ENCODE data around the gene KCNN3.

The KCNN3 gene

DNA sequence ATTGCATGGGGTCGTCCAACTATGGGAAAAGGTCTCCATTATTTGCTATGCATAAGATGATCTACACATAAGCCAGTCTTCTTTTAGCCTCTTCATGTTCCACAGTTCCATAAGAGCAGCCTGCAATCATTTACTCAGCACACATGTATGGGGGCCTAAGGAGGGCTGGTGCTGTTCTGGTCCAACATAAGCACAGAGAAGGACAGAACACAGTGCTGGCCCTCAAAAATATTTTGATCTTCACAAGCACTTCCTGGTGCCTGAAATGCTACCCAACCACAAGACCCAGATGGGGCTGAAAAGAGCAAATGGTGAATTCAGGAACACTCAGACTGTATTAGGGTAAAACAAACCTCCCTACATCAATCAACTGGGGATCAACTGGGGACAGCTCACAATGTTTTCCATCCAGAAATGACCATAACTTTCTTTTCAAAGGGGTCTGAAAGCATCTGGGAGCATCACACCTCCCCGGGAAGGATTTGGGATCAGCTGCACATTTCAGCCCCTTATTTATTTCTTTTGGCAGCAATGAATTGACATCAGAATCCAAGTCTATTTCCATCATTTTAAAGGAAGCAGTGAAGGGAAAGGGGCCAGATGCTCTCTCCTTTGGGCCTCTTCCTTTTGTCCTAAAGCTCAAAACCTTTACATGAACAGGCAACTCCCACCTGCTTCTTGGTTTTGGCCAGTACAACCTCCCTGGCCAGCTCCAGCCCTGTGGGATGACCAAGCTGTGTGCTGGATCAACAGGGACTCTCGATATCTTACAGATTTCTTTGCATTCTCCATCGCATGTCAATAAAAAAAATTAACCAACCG, 45.7 kb downstream of the KCNN3 start:
- Histone ChIP-seq H3K4me3 (ENCODE audit: low read length in 2 of 2) (no peak overlapping the region), H3K27me3 (ENCODE audit: control insufficient read depth in 1 of 2, insufficient read depth in 2 of 2, low read length in 2 of 2) (no peaks in the 10 kb centered on the region), H3K4me1 (ENCODE audit: control insufficient read depth, insufficient read depth, low read length) (peaks cover 13% of the 10 kb centered on the region), H3K9me3 (ENCODE audit: control insufficient read depth in 2 of 2, low read length in 2 of 2) (no peaks in the 10 kb centered on the region), H3K36me3 (ENCODE audit: control insufficient read depth in 2 of 2, insufficient read depth in 2 of 2, low read length in 2 of 2) (no peaks in the 10 kb centered on the region), H3K27ac (ENCODE audit: low read length) (no peak overlapping the region), H3K9ac (ENCODE audit: low read length in 2 of 2) (no peak overlapping the region)

- H3K9ac ChIP-seq (ENCODE audit: low read length in 2 of 2) = no peak overlapping the region
- H3K27ac ChIP-seq (ENCODE audit: low read length) = no peak overlapping the region
- peaks cover 0 to 2% of the 10 kb centered on the region in 2 donors for H3K36me3 ChIP-seq (ENCODE audit: control insufficient read depth in 2 of 2, insufficient read depth in 2 of 2, low read length in 2 of 2)
- H3K4me1 ChIP-seq (ENCODE audit: control insufficient read depth, insufficient read depth, low read length) = peaks cover 13% of the 10 kb centered on the region
- H3K4me3 ChIP-seq (ENCODE audit: low read length in 2 of 2) = no peak overlapping the region
- no peaks in the 10 kb centered on the region for H3K27me3 ChIP-seq (ENCODE audit: control insufficient read depth in 1 of 2, insufficient read depth in 2 of 2, low read length in 2 of 2)
- no peaks in the 10 kb centered on the region for H3K9me3 ChIP-seq (ENCODE audit: control insufficient read depth in 2 of 2, low read length in 2 of 2)
These were observed 47.4 kb downstream of the KCNN3 start for GRCh38 chr1:154822717-154823116.

DNA sequence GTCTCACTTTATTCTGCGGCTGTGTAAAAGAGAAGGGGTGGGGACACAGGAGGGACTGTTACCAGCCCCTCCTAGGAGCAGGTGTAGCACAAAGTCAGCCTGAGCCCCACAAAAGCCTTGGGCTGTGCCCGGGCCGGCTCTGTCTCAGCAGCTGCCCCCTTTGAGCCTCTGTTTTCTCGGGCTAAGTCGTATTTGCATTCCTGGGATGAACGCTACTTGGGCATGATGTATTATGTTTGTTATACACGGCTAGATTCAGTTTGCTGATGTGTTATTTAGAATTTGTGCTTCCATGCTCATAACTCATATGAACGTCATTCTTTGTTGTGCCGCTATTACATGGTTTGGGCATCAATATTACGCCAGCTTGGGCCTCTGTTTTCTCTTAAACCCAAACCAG, 47.8 kb downstream of the KCNN3 start:
- peaks cover 13% of the 10 kb centered on the region for H3K4me1 ChIP-seq (ENCODE audit: control insufficient read depth, insufficient read depth, low read length)
- H3K4me3 ChIP-seq (ENCODE audit: low read length in 2 of 2) = no peak overlapping the region
- H3K36me3 ChIP-seq (ENCODE audit: control insufficient read depth in 2 of 2, insufficient read depth in 2 of 2, low read length in 2 of 2) = peaks cover 0 to 2% of the 10 kb centered on the region in 2 donors
- no peaks in the 10 kb centered on the region for H3K27me3 ChIP-seq (ENCODE audit: control insufficient read depth in 1 of 2, insufficient read depth in 2 of 2, low read length in 2 of 2)
- H3K27ac ChIP-seq (ENCODE audit: low read length) = no peak overlapping the region
- H3K9me3 ChIP-seq (ENCODE audit: control insufficient read depth in 2 of 2, low read length in 2 of 2) = no peaks in the 10 kb centered on the region
- H3K9ac ChIP-seq (ENCODE audit: low read length in 2 of 2) = no peak overlapping the region

GRCh38 chr1:154821083-154821482, 49.0 kb downstream of the KCNN3 start:
- H3K27me3 ChIP-seq (ENCODE audit: control insufficient read depth in 1 of 2, insufficient read depth in 2 of 2, low read length in 2 of 2) = no peaks in the 10 kb centered on the region

DNA sequence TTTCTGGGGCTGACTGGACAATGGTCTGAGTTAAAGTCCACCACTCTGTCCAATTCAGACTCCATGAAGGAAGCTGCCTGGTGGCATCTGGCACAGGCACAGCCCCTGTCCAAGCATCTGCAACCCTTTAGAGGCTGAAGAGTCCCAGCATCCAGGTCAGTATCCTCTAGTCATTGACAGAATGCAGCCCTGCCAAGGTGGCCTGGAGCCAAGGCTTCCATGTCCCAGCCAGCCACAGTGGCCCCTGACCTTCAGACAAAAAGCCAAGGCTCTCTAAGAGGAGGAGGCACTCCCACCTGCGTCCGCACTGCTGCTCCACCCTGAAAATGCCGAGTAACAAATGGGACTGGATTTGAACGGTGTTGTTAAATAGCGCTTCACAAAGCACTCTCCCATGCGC, 49.4 kb downstream of the KCNN3 start:
- H3K4me1 ChIP-seq (ENCODE audit: control insufficient read depth, insufficient read depth, low read length) = peaks cover 13% of the 10 kb centered on the region

More at GRCh38 chr1:154821083-154821482, 49.0 kb downstream of the KCNN3 start:
- Histone ChIP-seq H3K36me3 (ENCODE audit: control insufficient read depth in 2 of 2, insufficient read depth in 2 of 2, low read length in 2 of 2) (peaks cover 0 to 2% of the 10 kb centered on the region in 2 donors), H3K9ac (ENCODE audit: low read length in 2 of 2) (no peak overlapping the region), H3K4me1 (ENCODE audit: control insufficient read depth, insufficient read depth, low read length) (peaks cover 13% of the 10 kb centered on the region), H3K4me3 (ENCODE audit: low read length in 2 of 2) (no peak overlapping the region), H3K27ac (ENCODE audit: low read length) (no peak overlapping the region), H3K9me3 (ENCODE audit: control insufficient read depth in 2 of 2, low read length in 2 of 2) (no peaks in the 10 kb centered on the region)

GRCh38 chr1:154819628-154820590, 50.2 kb downstream of the KCNN3 start:
- H3K27me3 ChIP-seq (ENCODE audit: control insufficient read depth in 1 of 2, insufficient read depth in 2 of 2, low read length in 2 of 2) = no peaks in the 10 kb centered on the region
- H3K36me3 ChIP-seq (ENCODE audit: control insufficient read depth in 2 of 2, insufficient read depth in 2 of 2, low read length in 2 of 2) = peaks cover 0 to 2% of the 10 kb centered on the region in 2 donors
- no peak overlapping the region for H3K27ac ChIP-seq (ENCODE audit: low read length)
- no peak overlapping the region for H3K4me3 ChIP-seq (ENCODE audit: low read length in 2 of 2)
- H3K9ac ChIP-seq (ENCODE audit: low read length in 2 of 2) = no peak overlapping the region
- H3K9me3 ChIP-seq (ENCODE audit: control insufficient read depth in 2 of 2, low read length in 2 of 2) = no peaks in the 10 kb centered on the region
- peaks cover 13% of the 10 kb centered on the region for H3K4me1 ChIP-seq (ENCODE audit: control insufficient read depth, insufficient read depth, low read length)

More for the DNA sequence above, 49.4 kb downstream of the KCNN3 start:
- no peak overlapping the region for H3K9ac ChIP-seq (ENCODE audit: low read length in 2 of 2)
- H3K4me3 ChIP-seq (ENCODE audit: low read length in 2 of 2) = no peak overlapping the region
- peaks cover 0 to 2% of the 10 kb centered on the region in 2 donors for H3K36me3 ChIP-seq (ENCODE audit: control insufficient read depth in 2 of 2, insufficient read depth in 2 of 2, low read length in 2 of 2)
- no peaks in the 10 kb centered on the region for H3K27me3 ChIP-seq (ENCODE audit: control insufficient read depth in 1 of 2, insufficient read depth in 2 of 2, low read length in 2 of 2)
- no peak overlapping the region for H3K27ac ChIP-seq (ENCODE audit: low read length)
- H3K9me3 ChIP-seq (ENCODE audit: control insufficient read depth in 2 of 2, low read length in 2 of 2) = no peaks in the 10 kb centered on the region

DNA sequence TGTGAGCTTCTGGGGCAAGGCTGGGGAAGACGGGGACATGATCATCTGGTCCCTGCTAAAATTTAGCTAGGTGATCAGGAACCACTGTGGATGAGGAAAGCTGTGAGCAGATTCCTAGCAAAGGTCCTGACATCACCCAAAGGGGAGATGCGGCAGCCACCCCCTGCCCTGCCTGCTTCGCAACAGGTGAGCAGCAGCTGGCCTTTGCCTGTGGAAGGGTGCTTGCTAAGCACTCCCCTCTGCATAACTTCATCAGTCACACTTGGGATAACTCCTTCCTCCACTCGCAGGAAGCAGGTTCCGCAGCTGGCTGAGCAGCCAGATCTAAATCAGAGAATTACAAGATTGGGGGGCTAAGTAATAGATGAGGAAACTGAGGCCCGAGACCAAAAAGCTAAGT, 51.2 kb downstream of the KCNN3 start:
- Histone ChIP-seq H3K27ac (ENCODE audit: low read length) (no peak overlapping the region), H3K27me3 (ENCODE audit: control insufficient read depth in 1 of 2, insufficient read depth in 2 of 2, low read length in 2 of 2) (no peaks in the 10 kb centered on the region), H3K4me3 (ENCODE audit: low read length in 2 of 2) (no peak overlapping the region), H3K4me1 (ENCODE audit: control insufficient read depth, insufficient read depth, low read length) (peaks cover 15% of the 10 kb centered on the region), H3K9me3 (ENCODE audit: control insufficient read depth in 2 of 2, low read length in 2 of 2) (no peaks in the 10 kb centered on the region), H3K9ac (ENCODE audit: low read length in 2 of 2) (no peak overlapping the region), H3K36me3 (ENCODE audit: control insufficient read depth in 2 of 2, insufficient read depth in 2 of 2, low read length in 2 of 2) (peaks cover 0 to 2% of the 10 kb centered on the region in 2 donors)

GRCh38 chr1:154816937-154817336, 53.1 kb downstream of the KCNN3 start:
- H3K4me3 ChIP-seq (ENCODE audit: low read length in 2 of 2) = no peak overlapping the region
- H3K4me1 ChIP-seq (ENCODE audit: control insufficient read depth, insufficient read depth, low read length) = peaks cover 19% of the 10 kb centered on the region
- H3K9me3 ChIP-seq (ENCODE audit: control insufficient read depth in 2 of 2, low read length in 2 of 2) = no peaks in the 10 kb centered on the region
- no peak overlapping the region for H3K9ac ChIP-seq (ENCODE audit: low read length in 2 of 2)
- H3K27me3 ChIP-seq (ENCODE audit: control insufficient read depth in 1 of 2, insufficient read depth in 2 of 2, low read length in 2 of 2) = no peaks in the 10 kb centered on the region
- no peak overlapping the region for H3K27ac ChIP-seq (ENCODE audit: low read length)
- peaks cover 0 to 2% of the 10 kb centered on the region in 2 donors for H3K36me3 ChIP-seq (ENCODE audit: control insufficient read depth in 2 of 2, insufficient read depth in 2 of 2, low read length in 2 of 2)

DNA sequence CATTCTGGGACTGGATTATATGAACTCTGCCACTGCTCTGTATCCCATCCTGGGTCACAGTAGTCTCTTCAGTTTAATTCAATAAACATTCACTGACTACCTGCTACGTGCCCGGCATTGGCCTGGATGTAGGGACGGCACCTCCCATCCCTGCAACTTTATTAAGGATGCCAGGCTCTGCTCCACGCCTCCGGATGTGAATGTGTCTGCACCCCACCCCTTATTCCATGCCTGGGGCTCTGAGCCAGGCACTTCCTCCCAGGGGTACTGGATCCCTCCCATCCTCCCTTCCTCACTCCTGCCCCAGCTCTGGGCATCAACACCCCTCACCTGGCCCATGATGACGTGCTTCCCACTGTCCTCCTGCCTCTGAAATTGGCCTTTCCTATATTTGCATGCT, 53.7 kb downstream of the KCNN3 start:
- no peak overlapping the region for H3K27ac ChIP-seq (ENCODE audit: low read length)
- peaks cover 19% of the 10 kb centered on the region for H3K4me1 ChIP-seq (ENCODE audit: control insufficient read depth, insufficient read depth, low read length)
- no peak overlapping the region for H3K9ac ChIP-seq (ENCODE audit: low read length in 2 of 2)
- no peaks in the 10 kb centered on the region for H3K27me3 ChIP-seq (ENCODE audit: control insufficient read depth in 1 of 2, insufficient read depth in 2 of 2, low read length in 2 of 2)
- no peak overlapping the region for H3K4me3 ChIP-seq (ENCODE audit: low read length in 2 of 2)
- H3K9me3 ChIP-seq (ENCODE audit: control insufficient read depth in 2 of 2, low read length in 2 of 2) = no peaks in the 10 kb centered on the region
- H3K36me3 ChIP-seq (ENCODE audit: control insufficient read depth in 2 of 2, insufficient read depth in 2 of 2, low read length in 2 of 2) = peaks cover 0 to 2% of the 10 kb centered on the region in 2 donors

GRCh38 chr1:154813846-154814505, 56.1 kb downstream of the KCNN3 start:
- Histone ChIP-seq H3K27ac (ENCODE audit: low read length) (no peak overlapping the region), H3K4me1 (ENCODE audit: control insufficient read depth, insufficient read depth, low read length) (peaks cover 18% of the 10 kb centered on the region), H3K9ac (ENCODE audit: low read length in 2 of 2) (no peak overlapping the region), H3K4me3 (ENCODE audit: low read length in 2 of 2) (no peak overlapping the region), H3K36me3 (ENCODE audit: control insufficient read depth in 2 of 2, insufficient read depth in 2 of 2, low read length in 2 of 2) (peaks cover 0 to 2% of the 10 kb centered on the region in 2 donors), H3K27me3 (ENCODE audit: control insufficient read depth in 1 of 2, insufficient read depth in 2 of 2, low read length in 2 of 2) (no peaks in the 10 kb centered on the region), H3K9me3 (ENCODE audit: control insufficient read depth in 2 of 2, low read length in 2 of 2) (no peaks in the 10 kb centered on the region)

Data from stomach smooth muscle (tissue), 2 donors.